GM15510 (cell line): ENCODE results near the gene CA10.

Source experiments
- POLR2A ChIP-seq: IDR thresholded peaks from 3 replicates; pipeline ENCODE4 v1.6.1; 2011; ENCODE audit warnings: borderline replicate concordance; ENCODE audit not compliant: insufficient read length; ENCODE audit errors: extremely low read depth

CA10 gene

GRCh38 chr17:51768706-51769105, 389.8 kb downstream of the CA10 start:
- TF ChIP-seq POLR2A: no peak

GRCh38 chr17:51767287-51767686, 391.2 kb downstream of the CA10 start:
- TF ChIP-seq POLR2A: no peak

DNA sequence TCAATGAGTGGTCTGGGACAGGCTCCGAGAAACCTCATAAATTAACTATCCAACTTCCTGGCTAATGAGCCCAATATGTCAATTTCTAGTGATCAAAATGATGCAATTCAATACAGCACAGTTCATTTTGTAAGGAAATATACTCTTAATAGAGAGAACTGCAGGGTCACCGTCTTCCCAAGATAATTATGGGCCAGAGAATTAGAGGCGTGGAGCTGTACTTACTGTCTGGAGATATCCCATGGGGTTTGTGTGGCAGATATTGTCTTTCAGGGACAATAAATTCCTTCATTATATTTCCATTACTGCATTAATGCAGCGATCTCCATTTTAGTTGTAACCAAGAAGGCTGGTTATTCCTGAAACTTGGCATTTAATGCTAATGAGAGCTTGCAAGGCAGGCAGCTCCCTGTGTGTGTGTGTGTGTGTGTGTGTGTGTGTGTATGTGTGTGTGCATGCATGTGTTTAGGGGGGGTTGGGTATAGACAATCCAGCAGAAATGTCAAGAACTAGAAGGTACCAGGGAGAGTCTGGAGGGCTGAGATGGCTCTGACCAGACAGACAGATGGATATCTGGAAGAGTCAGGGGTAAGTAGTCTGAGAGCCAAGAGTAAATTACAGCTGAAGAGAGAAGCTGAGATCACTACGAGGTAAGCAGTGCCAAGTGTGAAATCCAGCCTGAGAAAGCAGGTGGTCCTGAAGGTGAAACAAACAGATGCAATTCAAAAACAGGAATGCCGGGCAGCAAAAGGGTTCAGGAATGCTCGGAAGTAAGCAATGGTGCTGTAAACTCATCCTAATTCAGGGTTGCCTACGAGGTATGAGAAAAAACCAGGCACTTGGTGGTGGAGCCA, 393.0 kb downstream of the CA10 start:
- no peak for TF ChIP-seq POLR2A

DNA sequence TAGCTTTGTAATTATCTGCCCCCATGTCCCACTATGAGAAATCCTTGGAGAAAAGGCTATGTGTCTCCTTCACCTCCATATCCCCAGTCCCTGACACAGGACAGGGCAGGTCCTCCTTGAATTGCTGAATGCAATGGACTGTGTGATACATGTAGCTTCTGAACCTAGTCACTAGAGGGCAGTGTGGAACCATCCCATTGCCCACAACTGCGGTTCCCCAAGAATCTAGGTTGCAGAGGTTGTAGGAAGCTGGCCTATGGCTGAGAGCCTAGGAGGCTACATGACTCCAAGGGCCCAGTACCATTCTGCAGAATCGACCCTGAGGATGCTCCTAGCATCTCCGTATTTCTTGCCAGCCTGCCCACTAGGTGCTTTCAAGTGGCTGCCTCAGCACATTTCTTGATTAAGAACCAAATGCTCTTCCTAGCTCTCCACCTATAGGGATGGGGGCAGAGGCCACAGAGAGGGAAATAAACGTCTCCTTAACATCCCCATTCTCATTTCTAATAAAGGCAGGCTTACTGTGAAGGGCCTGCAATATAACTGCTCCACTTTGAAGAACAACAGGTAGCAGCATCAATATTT, 394.0 kb downstream of the CA10 start:
- TF ChIP-seq POLR2A: no peak

- TF ChIP-seq POLR2A: no peak
Measured at GRCh38 chr17:51763058-51763457, 395.5 kb downstream of the CA10 start.

GRCh38 chr17:51761105-51761504, 397.4 kb downstream of the CA10 start:
- no peak for TF ChIP-seq POLR2A

GRCh38 chr17:51759260-51759659, 399.3 kb downstream of the CA10 start:
- no peak for TF ChIP-seq POLR2A

DNA sequence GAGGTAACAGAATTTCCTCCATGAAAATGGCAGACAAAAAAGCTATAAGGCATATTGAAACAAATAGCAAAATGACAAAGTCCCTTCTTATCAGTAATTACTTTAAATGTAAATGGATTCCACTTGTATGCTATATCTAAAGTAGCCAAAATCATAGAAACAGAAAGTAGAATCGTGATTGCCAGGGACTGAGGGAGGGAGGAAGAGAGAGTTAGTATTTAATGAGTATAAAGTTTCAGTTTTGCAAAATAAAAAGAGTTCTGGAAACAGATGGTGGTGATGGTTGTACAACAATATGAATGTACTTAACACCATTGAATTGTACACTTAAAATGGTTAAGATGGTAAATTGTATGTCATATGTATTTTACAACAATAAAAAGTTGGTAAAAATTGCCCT, 407.4 kb downstream of the CA10 start:
- TF ChIP-seq POLR2A: no peak

- no peak for TF ChIP-seq POLR2A
Measured at GRCh38 chr17:51748749-51749604, 409.5 kb downstream of the CA10 start.

GRCh38 chr17:51746421-51746820, 412.1 kb downstream of the CA10 start:
- no peak for TF ChIP-seq POLR2A

DNA sequence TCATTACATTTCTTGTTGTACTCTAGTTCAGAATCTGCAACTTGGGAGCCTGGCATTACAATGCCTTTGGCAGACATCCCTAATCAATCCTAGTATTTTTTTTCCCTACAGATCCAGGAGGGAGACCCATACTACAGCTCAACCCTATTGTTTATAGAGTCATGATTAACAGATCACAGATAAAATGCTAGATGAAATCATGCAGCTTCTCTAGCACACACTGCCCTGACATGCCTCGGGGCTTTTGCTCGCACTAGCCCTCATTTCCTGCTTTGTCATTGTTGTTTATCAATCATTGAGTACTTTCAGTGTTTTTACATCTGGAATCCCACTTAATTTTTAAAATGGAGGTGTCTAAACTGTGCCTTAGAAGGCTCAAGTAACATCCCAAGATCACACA, 412.5 kb downstream of the CA10 start:
- no peak for TF ChIP-seq POLR2A

DNA sequence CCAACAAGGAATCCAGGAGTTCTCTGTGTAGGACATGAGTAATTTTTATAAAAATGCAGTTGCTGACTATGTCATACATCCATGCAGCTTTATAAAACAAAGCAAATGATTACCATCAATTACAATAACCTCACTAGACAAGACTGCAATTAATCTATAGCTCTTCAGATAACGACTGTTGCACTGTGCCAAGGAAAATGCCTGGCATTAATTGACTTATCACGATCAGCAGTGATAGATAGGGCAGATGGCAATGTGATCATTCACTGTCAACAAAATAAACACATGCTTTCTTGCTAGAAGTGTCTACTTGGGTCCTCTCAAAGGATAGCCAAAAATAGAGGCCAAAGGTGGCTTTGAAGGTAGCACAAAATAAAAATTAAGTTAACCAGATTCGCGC, 415.0 kb downstream of the CA10 start:
- TF ChIP-seq POLR2A: no peak

GRCh38 chr17:51742571-51742970, 415.9 kb downstream of the CA10 start:
- TF ChIP-seq POLR2A: no peak

- TF ChIP-seq POLR2A: no peak
Measured at GRCh38 chr17:51741458-51741857, 417.1 kb downstream of the CA10 start.

DNA sequence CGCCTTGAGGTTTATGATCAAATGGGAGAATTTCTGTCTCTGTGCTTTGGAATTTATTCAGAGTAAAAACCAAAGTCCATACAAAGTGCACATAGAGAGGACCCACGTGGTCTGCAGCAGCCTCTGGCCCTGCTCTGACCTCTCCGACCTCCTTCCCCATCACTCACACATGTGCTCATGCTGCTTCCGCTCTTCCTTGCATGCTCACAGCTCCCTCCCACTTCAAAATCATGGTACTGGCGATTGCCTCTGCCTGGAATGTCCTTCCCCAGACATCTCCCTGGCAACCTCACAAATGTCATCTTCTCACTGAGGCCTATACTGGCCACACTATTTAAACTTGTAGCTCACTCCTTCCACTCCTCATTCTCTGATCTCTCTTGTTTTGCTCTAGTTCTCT, 418.0 kb downstream of the CA10 start:
- TF ChIP-seq POLR2A: no peak
